ENCODE data around the gene SLC17A6. TPM values are rescaled to one million over a fixed set of nuclear protein-coding genes. Genes with fewer than 3 reads are reported as not detected.

SLC17A6 gene
- total and polyA plus RNA-seq, 2 donors, result 0.11 TPM; not detected in 1

GRCh38 chr11:22344081-22344480, 5.9 kb downstream of the SLC17A6 start:
- Histone ChIP-seq H3K27ac (ENCODE audit: low read depth) (no peak overlapping the region), H3K4me1 (ENCODE audit: insufficient read depth) (no peaks in the 10 kb centered on the region), H3K4me3 (ENCODE audit: low read depth, low read length) (no peak overlapping the region), H3K36me3 (ENCODE audit: insufficient read depth) (no peaks in the 10 kb centered on the region)
- 9% methylated on average over 3 of the region's 3 CpGs for WGBS
- no peak for DNase-seq (ENCODE audit: extremely low spot score)

- H3K36me3 ChIP-seq (ENCODE audit: insufficient read depth), result no peaks in the 10 kb centered on the region
These were observed 8.1 kb downstream of the SLC17A6 start for GRCh38 chr11:22346282-22346681.

GRCh38 chr11:22347857-22348487, 9.8 kb downstream of the SLC17A6 start:
- no peak for DNase-seq (ENCODE audit: extremely low spot score)
- Histone ChIP-seq H3K4me1 (ENCODE audit: insufficient read depth) (no peaks in the 10 kb centered on the region), H3K4me3 (ENCODE audit: low read depth, low read length) (no peak overlapping the region), H3K36me3 (ENCODE audit: insufficient read depth) (no peaks in the 10 kb centered on the region), H3K27ac (ENCODE audit: low read depth) (no peak overlapping the region)
- WGBS, result 84% methylated on average over 4 of the region's 4 CpGs

More at GRCh38 chr11:22346282-22346681, 8.1 kb downstream of the SLC17A6 start:
- H3K4me3 ChIP-seq (ENCODE audit: low read depth, low read length), result no peak overlapping the region
- no peaks in the 10 kb centered on the region for H3K4me1 ChIP-seq (ENCODE audit: insufficient read depth)
- DNase-seq (ENCODE audit: extremely low spot score), result no peak
- no peak overlapping the region for H3K27ac ChIP-seq (ENCODE audit: low read depth)

- DNase-seq (ENCODE audit: extremely low spot score), result no peak
- Histone ChIP-seq H3K36me3 (ENCODE audit: insufficient read depth) (no peaks in the 10 kb centered on the region), H3K4me3 (ENCODE audit: low read depth, low read length) (no peak overlapping the region), H3K27ac (ENCODE audit: low read depth) (no peak overlapping the region), H3K4me1 (ENCODE audit: insufficient read depth) (no peaks in the 10 kb centered on the region)
- WGBS, result 76% methylated on average over 2 of the region's 2 CpGs
These were observed 11.3 kb downstream of the SLC17A6 start for GRCh38 chr11:22349491-22349890.

- Histone ChIP-seq H3K27ac (ENCODE audit: low read depth) (no peak overlapping the region), H3K4me1 (ENCODE audit: insufficient read depth) (no peaks in the 10 kb centered on the region), H3K4me3 (ENCODE audit: low read depth, low read length) (no peak overlapping the region), H3K36me3 (ENCODE audit: insufficient read depth) (no peaks in the 10 kb centered on the region)
- WGBS, result 87% methylated on average over 2 of the region's 2 CpGs
- no peak for DNase-seq (ENCODE audit: extremely low spot score)
These were observed 21.1 kb downstream of the SLC17A6 start for GRCh38 chr11:22359295-22359694.

- Histone ChIP-seq H3K4me3 (ENCODE audit: low read depth, low read length) (no peak overlapping the region), H3K4me1 (ENCODE audit: insufficient read depth) (no peaks in the 10 kb centered on the region), H3K36me3 (ENCODE audit: insufficient read depth) (no peaks in the 10 kb centered on the region), H3K27ac (ENCODE audit: low read depth) (no peak overlapping the region)
- no peak for DNase-seq (ENCODE audit: extremely low spot score)
- 45% methylated on average over 3 of the region's 3 CpGs for WGBS
These were observed 33.0 kb downstream of the SLC17A6 start for GRCh38 chr11:22371160-22371559.

- Histone ChIP-seq H3K27ac (ENCODE audit: low read depth) (no peak overlapping the region), H3K4me1 (ENCODE audit: insufficient read depth) (no peaks in the 10 kb centered on the region), H3K36me3 (ENCODE audit: insufficient read depth) (no peaks in the 10 kb centered on the region), H3K4me3 (ENCODE audit: low read depth, low read length) (no peak overlapping the region)
- 57% methylated on average over 1 of the region's 1 CpG for WGBS
- no peak for DNase-seq (ENCODE audit: extremely low spot score)
These were observed 48.9 kb downstream of the SLC17A6 start for GRCh38 chr11:22387126-22387525.

GRCh38 chr11:22389526-22390282, 51.5 kb downstream of the SLC17A6 start:
- Histone ChIP-seq H3K4me3 (ENCODE audit: low read depth, low read length) (no peak overlapping the region), H3K27ac (ENCODE audit: low read depth) (no peak overlapping the region), H3K36me3 (ENCODE audit: insufficient read depth) (no peaks in the 10 kb centered on the region), H3K4me1 (ENCODE audit: insufficient read depth) (no peaks in the 10 kb centered on the region)
- 86% methylated on average over 6 of the region's 6 CpGs for WGBS
- no peak for DNase-seq (ENCODE audit: extremely low spot score)

- no peak for DNase-seq (ENCODE audit: extremely low spot score)
- Histone ChIP-seq H3K4me1 (ENCODE audit: insufficient read depth) (no peaks in the 10 kb centered on the region), H3K27ac (ENCODE audit: low read depth) (no peak overlapping the region), H3K4me3 (ENCODE audit: low read depth, low read length) (no peak overlapping the region), H3K36me3 (ENCODE audit: insufficient read depth) (no peaks in the 10 kb centered on the region)
- WGBS, result 73% methylated on average over 5 of the region's 5 CpGs
These were observed 52.1 kb downstream of the SLC17A6 start for GRCh38 chr11:22390283-22390655.

GRCh38 chr11:22392561-22392960, 54.4 kb downstream of the SLC17A6 start:
- Histone ChIP-seq H3K4me3 (ENCODE audit: low read depth, low read length) (no peak overlapping the region), H3K36me3 (ENCODE audit: insufficient read depth) (no peaks in the 10 kb centered on the region), H3K4me1 (ENCODE audit: insufficient read depth) (no peaks in the 10 kb centered on the region), H3K27ac (ENCODE audit: low read depth) (no peak overlapping the region)
- no peak for DNase-seq (ENCODE audit: extremely low spot score)

- no peaks in the 10 kb centered on the region for H3K4me1 ChIP-seq (ENCODE audit: insufficient read depth)
- no peaks in the 10 kb centered on the region for H3K36me3 ChIP-seq (ENCODE audit: insufficient read depth)
- 67% methylated on average over 3 of the region's 3 CpGs for WGBS
- H3K4me3 ChIP-seq (ENCODE audit: low read depth, low read length), result no peak overlapping the region
- no peak overlapping the region for H3K27ac ChIP-seq (ENCODE audit: low read depth)
- no peak for DNase-seq (ENCODE audit: extremely low spot score)
These were observed 67.2 kb downstream of the SLC17A6 start for GRCh38 chr11:22405377-22405776.

GRCh38 chr11:22407267-22407666, 69.1 kb downstream of the SLC17A6 start:
- Histone ChIP-seq H3K4me3 (ENCODE audit: low read depth, low read length) (no peak overlapping the region), H3K27ac (ENCODE audit: low read depth) (no peak overlapping the region), H3K36me3 (ENCODE audit: insufficient read depth) (no peaks in the 10 kb centered on the region), H3K4me1 (ENCODE audit: insufficient read depth) (no peaks in the 10 kb centered on the region)
- WGBS, result 81% methylated on average over 1 of the region's 1 CpG
- DNase-seq (ENCODE audit: extremely low spot score), result no peak

GRCh38 chr11:22407921-22408320, 69.7 kb downstream of the SLC17A6 start:
- WGBS, result 72% methylated on average over 2 of the region's 2 CpGs
- H3K36me3 ChIP-seq (ENCODE audit: insufficient read depth), result no peaks in the 10 kb centered on the region
- no peaks in the 10 kb centered on the region for H3K4me1 ChIP-seq (ENCODE audit: insufficient read depth)
- no peak for DNase-seq (ENCODE audit: extremely low spot score)
- H3K27ac ChIP-seq (ENCODE audit: low read depth), result no peak overlapping the region
- no peak overlapping the region for H3K4me3 ChIP-seq (ENCODE audit: low read depth, low read length)

- Histone ChIP-seq H3K27ac (ENCODE audit: low read depth) (no peak overlapping the region), H3K36me3 (ENCODE audit: insufficient read depth) (no peaks in the 10 kb centered on the region), H3K4me3 (ENCODE audit: low read depth, low read length) (no peak overlapping the region), H3K4me1 (ENCODE audit: insufficient read depth) (no peaks in the 10 kb centered on the region)
- 75% methylated on average over 4 of the region's 4 CpGs for WGBS
- DNase-seq (ENCODE audit: extremely low spot score), result no peak
These were observed 77.3 kb downstream of the SLC17A6 start for GRCh38 chr11:22415476-22415875.

Measured in urinary bladder (tissue), 4 donors.